ENCODE measurements around the gene EVA1C.
"Not testable (repeated sequence)": the region's sequence is repeated elsewhere in the genome, so short reads cannot be mapped to it uniquely, and the experiment has no call there.

EVA1C gene

DNA sequence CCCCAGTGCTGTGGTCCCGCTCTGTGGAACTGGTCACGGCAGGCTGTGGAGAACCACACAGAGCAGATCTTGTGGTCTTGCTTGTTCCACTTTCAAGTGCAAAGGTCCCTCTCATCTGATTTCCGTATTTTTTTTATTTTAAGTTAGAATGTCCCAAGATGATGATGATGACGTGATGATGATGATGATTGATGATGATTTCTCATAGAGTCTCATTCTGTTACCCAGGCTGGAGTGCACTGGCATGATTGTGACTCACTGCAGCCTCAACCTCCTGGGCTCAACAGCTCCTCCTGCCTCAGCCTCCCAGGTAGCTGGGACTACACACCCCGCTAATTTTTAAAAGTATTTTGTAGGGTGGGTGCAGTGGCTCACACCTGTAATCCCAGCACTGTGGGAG, 12.2 kb downstream of the EVA1C start:
- no peak for DNase-seq (ENCODE audit: low spot score)

DNA sequence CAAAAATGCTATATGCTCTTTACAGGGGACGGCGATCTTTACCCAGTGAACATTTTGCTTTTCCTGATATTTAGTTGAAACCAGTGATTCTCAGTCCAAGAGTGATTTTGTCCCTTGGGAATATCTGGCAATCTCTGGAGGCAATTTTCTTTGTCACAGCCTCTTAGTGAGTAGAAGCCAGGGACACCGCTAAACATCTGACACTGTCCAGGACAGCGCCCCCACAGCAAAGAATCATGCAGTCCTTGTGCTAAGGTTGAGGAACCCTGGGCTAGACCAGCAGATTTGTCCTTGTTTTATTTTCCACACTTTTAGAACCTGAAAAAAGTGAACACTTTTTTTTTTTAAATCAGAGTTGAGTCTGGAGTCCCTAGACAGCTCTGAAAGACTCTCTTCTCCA, 13.1 kb downstream of the EVA1C start:
- DNase-seq (ENCODE audit: low spot score): no peak

DNA sequence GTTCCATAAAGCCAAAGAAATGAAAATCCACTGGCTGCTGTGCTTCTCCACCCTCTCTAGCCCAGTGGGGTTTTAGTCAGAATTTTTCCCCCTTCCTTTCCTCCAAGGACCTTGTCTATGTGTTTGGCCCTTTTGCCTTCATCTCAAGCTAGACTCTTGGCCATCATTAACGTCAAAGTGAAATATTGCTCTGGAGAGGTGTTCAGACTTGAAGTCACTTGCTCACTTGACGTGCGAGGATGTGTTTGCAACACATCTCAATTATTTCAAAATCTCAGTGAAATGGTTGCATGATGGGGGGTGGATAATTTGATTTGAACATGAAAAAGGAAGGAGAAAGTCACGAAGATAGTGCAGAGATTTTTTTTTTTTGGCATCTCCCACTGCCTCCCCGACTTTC, 13.6 kb downstream of the EVA1C start:
- DNase-seq (ENCODE audit: low spot score): no peak

DNA sequence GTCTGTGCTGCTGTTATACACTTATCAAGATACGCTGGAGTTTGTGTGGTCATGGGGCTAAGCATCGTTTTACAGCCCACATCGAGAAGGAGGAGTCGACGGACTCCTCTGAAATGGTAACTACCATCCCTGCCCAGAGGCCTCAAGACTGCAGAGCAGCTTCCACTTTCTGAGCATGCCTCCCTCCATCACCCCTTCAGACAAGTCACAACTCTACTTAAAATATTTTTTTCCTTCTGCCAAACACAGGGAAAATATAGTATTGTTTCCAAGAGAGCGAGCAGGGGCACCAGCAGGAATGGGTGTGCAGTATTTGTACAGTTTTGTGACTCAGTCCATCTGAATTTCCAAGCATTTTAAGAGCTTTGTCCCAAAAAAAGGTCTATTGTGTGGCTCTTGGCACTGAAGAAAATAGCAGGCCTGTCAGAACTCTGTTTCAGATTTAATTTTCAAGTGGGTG, 14.1 kb downstream of the EVA1C start:
- no peak for DNase-seq (ENCODE audit: low spot score)

DNA sequence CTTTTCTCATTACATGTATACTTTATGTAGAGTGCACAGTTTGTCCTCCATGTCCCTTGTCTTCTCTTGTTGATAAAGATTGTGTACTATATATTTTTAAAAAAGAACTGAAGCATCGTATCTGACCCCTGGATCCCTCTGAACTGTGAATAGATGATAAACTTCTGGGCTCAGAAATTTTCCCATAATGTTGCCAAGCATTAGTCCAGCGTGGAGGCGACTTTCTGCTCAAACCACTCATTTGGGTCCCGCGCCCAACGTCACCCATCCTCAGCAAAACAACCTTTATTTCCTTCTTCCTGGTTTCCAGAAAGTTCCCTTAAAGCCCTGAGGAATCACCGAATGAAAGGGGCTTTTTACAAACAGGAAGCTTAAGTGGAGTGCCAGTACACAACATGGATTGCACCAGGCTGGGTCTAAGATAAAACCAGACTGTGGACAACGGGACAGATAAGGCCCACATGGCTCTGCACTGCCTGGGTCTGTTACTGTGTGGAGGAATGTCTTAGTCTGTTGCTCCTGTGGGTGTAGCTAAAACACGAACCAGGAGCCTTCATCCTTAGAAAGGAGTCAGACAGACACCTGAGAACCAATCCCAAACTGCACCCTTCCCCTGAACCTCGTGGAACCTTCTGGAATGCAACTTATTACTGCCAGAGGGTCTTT, 15.6 kb downstream of the EVA1C start:
- DNase-seq (ENCODE audit: low spot score): no peak

DNA sequence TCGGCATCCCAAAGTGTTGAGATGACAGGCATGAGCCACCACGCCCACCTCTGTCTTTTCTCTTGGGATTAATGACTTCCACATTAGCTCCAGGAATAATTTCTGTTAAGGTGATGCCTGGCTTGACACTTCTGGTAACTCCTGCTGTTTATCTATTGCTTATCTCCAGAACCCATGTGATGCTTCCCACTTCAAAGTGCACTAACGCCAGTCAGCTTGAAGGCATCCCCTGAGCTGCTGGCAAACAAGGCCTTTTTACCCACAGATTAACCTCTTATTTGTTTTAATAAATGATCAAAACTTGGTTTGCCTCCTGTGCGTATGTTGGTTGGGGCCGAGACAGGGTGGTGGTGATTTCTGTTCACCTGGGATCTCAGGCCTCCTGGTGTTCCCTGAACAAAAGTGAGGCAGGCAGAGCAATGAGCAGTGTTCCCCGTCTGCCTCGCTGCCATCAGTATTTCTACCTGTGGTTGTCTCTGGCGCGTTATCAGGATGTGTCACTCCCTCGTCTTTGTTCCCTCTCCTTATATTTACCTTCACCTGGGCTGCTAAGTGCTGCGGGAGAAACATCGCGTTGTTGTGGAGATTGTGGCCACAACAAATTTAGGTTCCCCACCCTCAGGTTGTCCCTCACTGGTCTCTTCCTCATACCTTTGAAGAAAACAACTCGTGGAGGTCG, 20.6 kb downstream of the EVA1C start:
- DNase-seq (ENCODE audit: low spot score): not testable (repeated sequence)

DNA sequence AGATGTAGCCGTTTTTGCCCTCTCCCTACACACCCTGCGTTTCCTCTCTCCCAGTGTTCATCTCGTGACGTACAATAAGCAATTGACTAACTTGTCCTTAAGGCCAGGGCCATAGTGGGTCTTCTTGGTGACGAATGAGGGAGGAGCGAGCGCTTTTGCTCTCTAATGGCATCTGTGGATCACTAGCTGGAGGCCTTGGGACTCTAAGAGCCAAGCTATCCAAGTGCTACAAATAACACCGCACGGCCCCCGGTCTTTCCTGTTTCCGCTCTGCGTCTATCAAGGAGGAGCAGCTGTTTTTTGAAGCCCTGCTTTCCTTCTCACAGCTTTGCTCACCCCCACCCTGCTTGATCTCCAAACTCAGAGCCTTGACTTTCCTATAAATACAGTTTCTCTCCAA, 25.2 kb downstream of the EVA1C start:
- no peak for DNase-seq (ENCODE audit: low spot score)

DNA sequence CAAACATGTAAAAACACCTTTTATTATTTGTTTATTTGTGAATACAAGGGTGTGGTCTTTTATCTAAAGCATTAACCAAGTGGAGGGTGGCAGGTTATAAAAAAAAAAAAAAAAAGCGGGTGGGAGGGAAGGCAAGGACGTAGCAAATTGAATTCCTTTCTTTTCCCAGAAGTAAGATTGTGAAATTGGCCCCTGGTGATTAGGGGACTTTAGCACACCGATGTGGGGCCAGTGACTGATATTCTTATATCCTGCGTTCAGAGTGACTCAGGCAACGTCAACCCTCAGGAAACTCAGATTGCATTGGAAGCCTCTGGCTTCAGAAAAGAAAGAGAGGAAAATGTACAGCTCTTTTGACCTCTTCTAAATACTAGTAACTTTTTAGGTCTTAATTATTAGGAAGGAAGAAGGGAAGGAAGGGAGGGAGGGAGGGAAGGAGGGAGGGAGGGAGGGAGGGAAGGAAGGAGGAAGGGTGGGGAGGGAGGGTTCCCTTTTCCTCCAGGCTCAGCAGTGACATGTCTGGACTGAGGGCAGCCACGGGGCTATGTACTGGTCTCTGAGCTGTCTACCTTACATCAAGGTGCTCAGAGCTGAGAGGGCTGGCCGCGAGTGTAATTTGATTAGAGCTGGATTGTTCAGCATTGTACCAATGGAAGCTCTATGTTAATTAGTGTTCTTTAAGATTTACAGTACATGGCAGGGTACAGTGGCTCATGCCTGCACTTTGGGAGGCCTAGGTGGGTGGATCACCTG, 30.2 kb downstream of the EVA1C start:
- no peak for DNase-seq (ENCODE audit: low spot score)

DNA sequence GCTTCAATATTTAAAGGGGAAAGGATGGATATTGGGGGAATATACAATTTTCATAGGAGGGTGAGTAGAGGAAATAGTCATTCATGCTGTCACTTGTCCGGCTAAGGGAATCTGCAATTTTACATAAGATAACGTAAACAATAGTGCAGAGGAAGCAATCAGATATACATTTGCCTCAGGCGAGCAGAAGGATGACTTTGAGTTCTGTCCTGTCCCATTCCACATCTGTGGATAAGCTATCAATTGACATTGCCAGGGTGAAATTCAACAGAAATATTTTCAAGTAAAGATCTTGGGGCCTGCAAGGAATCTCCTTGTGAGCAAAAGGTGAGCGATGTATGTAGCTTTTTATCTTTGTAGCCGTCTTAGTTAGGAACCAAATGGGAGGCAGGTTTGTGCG, 32.6 kb downstream of the EVA1C start:
- DNase-seq (ENCODE audit: low spot score): no peak

DNA sequence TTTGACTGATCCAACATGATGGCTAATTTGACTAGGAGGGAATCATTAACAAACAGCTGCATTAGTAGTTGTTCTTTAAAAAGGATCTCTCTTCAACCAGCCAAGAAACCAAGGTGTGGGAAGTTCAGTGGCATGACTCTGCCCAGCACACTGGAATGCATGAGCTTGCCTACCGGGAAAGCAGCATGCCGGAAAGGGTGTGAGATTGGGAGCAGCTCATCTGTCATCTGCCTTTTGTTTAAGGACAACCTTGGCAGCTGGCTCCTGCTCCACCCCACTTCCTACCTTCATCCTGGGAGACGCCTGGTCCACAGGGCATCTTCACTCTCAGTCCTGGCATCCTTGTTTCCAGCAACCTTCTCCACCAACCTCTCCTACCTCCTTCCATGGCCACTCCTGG, 33.9 kb downstream of the EVA1C start:
- peak; percentile 39 for DNase-seq (ENCODE audit: low spot score)

DNA sequence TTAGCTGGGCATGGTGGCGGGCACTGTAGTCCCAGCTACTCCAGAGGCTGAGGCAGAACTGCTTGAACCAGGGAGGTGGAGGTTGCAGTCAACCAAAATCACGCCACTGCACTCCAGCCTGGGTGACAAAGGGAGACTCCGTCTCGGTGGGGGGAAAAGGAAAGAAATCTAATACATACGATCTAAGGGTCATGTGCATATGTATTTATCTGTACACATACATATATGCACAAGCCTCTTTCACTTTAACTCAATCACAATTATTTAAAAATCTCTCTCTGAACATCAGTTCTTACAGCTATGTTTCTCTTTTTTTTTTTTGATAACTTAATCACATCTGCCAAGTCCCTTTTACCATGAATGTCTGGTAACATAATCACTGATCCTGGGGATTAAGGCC, 34.7 kb downstream of the EVA1C start:
- DNase-seq (ENCODE audit: low spot score): no peak

DNA sequence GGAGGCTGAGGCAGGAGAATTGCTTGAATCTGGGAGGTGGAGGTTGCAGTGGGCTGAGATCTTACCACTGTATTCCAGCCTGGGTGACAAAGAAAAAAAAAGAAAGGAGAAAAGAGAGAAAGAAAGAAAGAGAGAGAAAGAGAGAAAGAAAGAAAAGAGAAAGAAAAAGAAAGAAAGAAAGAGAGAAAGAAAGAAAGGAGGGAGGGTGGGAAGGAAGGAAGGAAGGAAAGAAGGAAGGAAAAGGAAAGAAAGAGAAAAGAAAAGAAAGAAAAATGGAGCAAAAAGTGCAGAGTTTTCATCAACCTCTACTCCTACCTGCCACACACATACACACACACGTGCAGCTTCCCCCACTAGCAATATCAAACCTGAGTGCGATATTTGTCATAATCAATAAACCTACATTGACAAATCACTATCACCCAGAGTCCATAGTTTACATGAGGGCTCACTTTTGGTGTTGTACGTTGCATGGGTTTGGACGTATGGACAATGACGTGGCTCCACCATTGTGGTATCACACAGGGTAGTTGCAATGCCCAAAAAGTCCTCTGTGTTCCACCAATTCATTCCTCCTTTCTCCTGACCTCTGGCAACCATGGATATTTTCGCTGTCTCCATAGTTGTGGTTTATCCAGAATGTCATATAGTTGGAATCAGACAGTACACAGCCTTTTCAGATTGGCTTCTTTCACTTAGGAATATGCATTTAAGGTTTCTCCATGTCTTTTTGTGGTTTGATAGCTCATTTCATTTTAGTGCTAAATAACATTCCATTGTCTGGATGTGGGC, 36.5 kb downstream of the EVA1C start:
- DNase-seq (ENCODE audit: low spot score): no peak

DNA sequence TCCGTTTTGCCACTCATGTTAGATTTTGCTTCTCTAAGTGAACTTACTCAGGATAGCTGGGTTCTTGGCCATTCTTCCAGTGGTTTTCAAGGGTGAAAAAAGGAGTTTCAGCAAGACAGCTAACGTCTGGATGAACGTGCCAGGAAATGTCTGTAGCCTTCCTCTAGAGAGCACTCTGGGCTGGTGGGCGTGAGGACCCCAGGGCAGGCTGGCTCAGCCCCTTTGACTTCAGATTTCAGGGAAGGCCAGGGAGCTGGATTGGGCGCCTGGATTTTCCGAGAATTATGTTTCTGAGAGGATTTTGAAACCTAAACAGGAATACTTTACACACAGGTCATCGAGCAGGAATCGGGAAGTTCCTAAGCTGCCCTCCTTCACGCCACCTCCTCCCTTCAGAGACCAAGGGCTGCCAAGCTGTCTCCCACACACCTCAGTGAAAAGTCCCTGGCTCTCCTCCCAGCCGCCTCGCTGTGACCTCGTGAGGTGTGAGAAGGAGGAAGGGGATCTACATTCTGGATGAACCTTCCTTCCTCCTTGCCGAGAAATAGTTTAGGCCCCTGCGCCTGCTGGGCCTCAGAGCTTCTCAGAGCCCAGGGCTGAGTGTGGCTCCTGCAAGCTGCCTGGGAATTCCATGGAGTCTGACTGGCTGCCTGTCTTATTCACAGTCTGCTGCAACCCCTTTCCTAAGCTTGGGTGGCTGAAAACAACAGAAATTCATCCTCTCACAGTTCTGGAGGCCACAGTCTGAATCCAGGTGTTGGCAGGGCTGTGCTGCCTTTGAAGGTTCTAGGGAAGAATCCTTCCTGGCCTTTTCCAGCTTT, 38.6 kb downstream of the EVA1C start:
- DNase-seq (ENCODE audit: low spot score): peak; percentile 86

DNA sequence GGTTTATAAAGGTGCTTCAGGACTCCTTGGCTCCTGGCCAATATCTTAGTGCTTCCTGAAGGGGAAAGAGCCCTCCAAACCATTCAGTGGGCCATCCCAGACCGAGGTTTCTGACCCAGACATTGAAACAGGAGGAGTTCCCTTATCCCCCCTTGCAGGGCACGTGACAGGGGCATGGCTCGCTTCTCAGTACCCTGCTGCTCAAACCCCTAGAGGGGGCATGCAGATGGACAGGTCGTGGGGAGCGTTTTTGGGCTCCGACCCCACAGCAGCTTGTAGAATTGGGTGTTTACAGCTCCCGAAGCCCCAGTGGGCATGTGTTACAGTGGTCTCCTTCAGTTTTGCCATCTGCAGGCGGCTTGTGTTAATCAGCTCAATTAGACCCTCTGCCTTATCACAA, 39.7 kb downstream of the EVA1C start:
- DNase-seq (ENCODE audit: low spot score): not testable (repeated sequence)

DNA sequence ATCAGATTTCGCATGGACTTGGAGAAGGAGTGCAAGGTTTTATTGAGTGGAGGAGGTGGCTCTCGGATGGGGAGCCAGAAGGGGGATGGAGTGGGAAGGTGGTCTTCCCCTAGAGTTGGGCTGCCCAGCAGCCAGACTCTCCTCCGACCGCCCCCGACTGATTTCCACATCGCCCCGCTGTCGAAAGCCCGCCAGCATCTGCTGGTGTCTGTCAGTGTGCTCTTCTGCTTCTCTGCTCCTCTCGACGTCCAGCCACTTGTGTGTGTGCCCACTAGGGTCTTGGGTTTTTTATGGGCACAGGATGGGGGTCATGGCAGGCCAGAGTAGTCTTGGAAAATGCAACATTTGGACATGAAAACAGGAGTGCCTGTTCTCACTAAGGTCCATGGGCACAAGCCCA, 40.1 kb downstream of the EVA1C start:
- DNase-seq (ENCODE audit: low spot score): no peak

DNA sequence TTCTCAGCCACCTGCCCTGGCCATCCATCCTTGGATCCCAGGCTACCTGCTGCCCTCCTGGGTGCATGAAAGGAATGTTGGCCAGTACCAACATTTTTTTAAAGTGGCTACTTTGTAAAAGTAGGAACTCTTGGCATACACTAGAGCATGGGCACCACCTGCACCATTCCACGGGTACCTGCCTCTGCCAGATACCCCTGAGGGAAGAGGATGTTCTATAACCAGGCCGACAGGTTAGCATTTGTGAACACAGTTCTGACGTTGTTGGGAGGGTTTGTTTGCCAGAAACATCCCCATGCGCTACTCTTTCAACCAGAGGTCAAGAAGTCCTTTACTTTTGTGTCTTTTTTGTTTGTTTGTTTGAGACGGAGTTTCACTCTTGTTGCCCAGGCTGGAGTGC, 43.0 kb downstream of the EVA1C start:
- DNase-seq (ENCODE audit: low spot score): no peak

DNA sequence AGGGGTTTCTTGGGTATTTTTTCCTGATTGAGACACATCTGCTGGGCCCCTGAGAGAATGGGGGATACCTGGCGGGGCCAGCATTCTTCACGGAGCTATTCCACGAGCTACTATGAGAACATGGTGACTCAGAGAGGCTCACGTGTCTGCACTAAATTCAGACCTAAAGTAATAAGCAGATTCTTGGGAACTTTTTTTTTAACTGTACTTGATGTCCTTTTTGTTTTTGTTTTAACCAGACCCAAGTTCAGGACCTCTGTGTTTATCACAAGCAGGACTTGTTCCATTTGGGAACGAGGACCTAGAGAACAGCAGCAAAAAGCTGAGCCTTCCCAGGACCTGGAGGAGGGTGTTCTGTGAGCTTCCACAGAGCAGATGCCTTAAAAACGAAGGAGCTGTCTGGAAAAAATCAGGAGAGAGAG, 44.0 kb downstream of the EVA1C start:
- peak; percentile 19 for DNase-seq (ENCODE audit: low spot score)

DNA sequence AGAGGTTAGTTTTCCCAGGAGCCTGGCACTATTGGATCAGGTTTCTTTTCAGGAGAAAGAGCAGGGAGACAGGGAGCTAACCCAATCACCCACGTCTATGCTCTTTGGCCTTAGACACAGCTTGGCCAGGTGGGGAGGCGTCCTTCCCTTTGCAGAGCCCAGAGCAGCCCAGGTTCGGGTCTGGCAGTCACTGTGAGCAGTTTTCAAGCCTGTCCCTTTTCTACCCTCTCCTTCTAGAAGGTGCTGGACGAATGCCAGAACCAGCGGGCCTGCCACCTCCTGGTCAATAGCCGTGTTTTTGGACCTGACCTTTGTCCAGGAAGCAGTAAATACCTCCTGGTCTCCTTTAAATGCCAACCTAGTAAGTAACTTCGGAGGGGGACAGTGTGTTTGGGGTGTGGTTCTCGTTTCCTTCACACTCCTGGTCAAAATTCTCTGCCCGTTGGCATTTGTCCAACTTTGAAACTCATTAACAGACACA, 44.9 kb downstream of the EVA1C start:
- DNase-seq (ENCODE audit: low spot score): peak; percentile 70

DNA sequence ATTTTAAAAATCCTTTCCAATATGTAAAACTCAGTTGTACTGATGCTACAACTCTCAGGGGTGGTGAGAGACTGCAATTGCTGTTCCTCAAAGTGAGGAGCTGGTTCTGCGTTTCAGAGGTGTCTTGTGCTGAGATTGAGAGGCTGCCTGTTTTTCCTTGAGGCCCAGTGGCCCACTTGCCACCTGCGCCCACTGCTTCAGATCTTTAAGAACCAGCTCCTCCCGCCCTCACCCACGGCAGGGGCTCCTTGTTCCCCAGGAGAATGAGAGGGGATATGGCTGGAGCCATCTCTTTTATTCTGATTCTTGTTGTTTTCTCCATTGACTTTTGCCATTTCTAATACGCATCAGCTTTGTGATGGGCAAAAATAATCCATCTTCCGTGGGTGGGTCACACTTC, 45.5 kb downstream of the EVA1C start:
- DNase-seq (ENCODE audit: low spot score): no peak

DNA sequence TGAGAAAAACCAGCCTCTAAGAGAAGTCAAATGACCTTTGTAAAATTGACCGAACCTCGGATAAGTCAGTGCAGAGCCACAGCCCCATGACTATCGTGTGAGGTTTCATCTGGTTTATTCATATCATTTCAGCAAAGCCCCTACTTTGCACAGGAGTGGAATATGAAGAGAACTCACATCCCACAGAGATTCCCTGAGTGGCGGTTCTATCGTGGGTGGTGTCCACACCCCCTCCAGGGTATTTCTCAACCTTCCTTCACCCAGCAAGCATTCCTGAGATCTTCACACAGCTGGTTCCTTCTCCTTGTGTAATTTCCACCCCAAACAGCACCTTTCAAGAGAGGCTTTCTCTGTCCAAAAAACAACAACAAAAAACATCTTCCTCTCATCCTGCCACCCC, 47.5 kb downstream of the EVA1C start:
- DNase-seq (ENCODE audit: low spot score): no peak

DNA sequence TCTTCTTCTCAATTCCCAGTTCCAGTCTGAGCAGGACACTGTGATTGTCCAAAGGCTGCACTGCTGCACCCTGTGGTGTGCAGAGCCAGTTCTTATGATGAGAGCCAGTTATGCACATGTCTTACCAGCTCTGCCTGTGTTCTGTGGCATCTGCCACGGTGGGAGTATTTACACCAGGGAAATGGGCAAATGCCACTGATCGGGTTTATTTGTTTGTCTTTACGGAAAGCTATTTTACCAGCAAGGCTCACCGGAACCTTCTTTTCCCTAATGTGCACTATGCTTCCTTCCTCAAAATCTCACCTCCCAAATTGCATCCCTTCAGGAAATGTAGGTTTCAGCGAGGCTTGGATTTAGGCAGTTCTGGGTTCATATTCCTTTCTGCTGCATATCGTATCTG, 49.0 kb downstream of the EVA1C start:
- DNase-seq (ENCODE audit: low spot score): no peak
